Type B pancreatic cell (in vitro differentiated cells): ENCODE measurements around the gene ZNF397. TPM values are rescaled to one million over a fixed set of nuclear protein-coding genes. Genes with fewer than 3 reads are reported as not detected.

ENCODE experiments used
- DNase-seq: peaks from one replicate; pipeline ENCODE4 v3.0.0; 2021; ENCODE audit warnings: mixed read lengths; ENCODE audit not compliant: unreplicated experiment; ENCODE audit errors: extremely low spot score
- H3K27ac Mint-ChIP-seq: 2 replicates; pipeline ENCODE4 v1.8.0; 2021; ENCODE audit warnings: mild to moderate bottlenecking, mixed read lengths
- H3K27me3 Mint-ChIP-seq: 2 replicates; pipeline ENCODE4 v1.8.0; 2021; ENCODE audit warnings: mixed read lengths
- H3K36me3 Mint-ChIP-seq: 2 replicates; pipeline ENCODE4 v1.8.0; 2021; ENCODE audit warnings: mixed read lengths
- H3K4me1 Mint-ChIP-seq: one replicate; pipeline ENCODE4 v1.8.0; 2021; ENCODE audit warnings: mixed read lengths; ENCODE audit not compliant: unreplicated experiment
- H3K4me3 Mint-ChIP-seq: 2 replicates; pipeline ENCODE4 v1.8.0; 2021; ENCODE audit warnings: mild to moderate bottlenecking, mixed read lengths
- H3K9me3 Mint-ChIP-seq: 2 replicates; pipeline ENCODE4 v1.8.0; 2021; ENCODE audit warnings: mixed read lengths
- total RNA-seq: library from RNA; stranded (reverse); gene quantifications from 2 replicates; pipeline ENCODE4 v1.2.1, GENCODE V29; 2021; ENCODE audit warnings: low replicate concordance
- TF ChIP-seq, protein P1 (sequence below): fragments of 200-600 bp; sonication (generic); conservative IDR thresholded peaks from 2 replicates; pipeline ENCODE4 v1.5.0; 2021; ENCODE audit warnings: antibody characterized with exemption, mild to moderate bottlenecking

The ZNF397 gene
- total RNA-seq, 1 donor from 2014 or later: 39.1 TPM

DNA sequence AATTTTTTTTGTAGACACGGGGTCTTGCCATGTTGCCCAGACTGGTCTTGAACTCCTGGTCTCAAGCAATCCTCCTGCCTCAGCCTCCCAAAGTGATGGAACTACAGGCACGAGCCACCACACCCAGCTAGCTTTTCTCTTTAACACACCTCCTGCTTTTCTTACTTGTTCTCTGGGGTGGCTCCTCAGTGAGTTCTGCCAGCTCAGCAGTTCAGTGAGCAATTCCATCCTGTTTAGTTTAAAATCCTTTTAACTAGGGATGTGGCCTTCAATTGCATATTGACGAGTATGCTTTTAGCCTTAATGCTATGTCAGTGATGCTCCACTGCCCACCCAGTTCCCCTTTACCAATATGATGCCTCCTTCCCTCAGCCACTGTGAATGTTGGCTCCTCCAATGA lies 16.1 kb downstream of the ZNF397 start:
- Mint-ChIP-seq H3K36me3 (peaks cover 62% of the 10 kb centered on the region), H3K4me3 (no peak overlapping the region), H3K27me3 (no peaks in the 10 kb centered on the region), H3K27ac (no peak overlapping the region), H3K9me3 (peaks cover 12% of the 10 kb centered on the region), H3K4me1 (no peaks in the 10 kb centered on the region)
- TF ChIP-seq, protein P1, sequence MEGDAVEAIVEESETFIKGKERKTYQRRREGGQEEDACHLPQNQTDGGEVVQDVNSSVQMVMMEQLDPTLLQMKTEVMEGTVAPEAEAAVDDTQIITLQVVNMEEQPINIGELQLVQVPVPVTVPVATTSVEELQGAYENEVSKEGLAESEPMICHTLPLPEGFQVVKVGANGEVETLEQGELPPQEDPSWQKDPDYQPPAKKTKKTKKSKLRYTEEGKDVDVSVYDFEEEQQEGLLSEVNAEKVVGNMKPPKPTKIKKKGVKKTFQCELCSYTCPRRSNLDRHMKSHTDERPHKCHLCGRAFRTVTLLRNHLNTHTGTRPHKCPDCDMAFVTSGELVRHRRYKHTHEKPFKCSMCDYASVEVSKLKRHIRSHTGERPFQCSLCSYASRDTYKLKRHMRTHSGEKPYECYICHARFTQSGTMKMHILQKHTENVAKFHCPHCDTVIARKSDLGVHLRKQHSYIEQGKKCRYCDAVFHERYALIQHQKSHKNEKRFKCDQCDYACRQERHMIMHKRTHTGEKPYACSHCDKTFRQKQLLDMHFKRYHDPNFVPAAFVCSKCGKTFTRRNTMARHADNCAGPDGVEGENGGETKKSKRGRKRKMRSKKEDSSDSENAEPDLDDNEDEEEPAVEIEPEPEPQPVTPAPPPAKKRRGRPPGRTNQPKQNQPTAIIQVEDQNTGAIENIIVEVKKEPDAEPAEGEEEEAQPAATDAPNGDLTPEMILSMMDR: no peak
- DNase-seq: no peak

DNA sequence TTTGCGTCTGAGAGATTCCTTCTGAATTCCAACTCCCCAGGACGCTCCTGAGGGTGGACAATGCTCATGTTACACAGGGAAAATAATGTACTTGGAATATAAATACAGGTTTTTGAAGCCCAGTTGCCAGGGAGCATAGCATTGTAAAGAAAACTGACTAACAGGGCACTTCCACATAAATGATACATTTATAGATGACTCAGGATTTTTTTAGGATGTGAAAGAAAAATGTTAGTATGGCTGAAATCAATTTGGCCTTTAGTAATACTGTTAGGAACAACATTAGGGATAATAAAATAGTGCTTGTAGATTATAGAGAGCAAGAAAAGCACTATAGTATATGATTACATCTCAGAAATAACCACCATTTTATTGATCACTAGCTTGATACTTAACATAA lies 23.6 kb downstream of the ZNF397 start:
- peaks cover 51% of the 10 kb centered on the region for H3K36me3 Mint-ChIP-seq
- TF ChIP-seq, protein P1: no peak
- H3K9me3 Mint-ChIP-seq: peaks cover 12% of the 10 kb centered on the region
- H3K4me3 Mint-ChIP-seq: no peak overlapping the region
- H3K27ac Mint-ChIP-seq: no peak overlapping the region
- no peak for DNase-seq
- H3K27me3 Mint-ChIP-seq: no peaks in the 10 kb centered on the region
- no peaks in the 10 kb centered on the region for H3K4me1 Mint-ChIP-seq

DNA sequence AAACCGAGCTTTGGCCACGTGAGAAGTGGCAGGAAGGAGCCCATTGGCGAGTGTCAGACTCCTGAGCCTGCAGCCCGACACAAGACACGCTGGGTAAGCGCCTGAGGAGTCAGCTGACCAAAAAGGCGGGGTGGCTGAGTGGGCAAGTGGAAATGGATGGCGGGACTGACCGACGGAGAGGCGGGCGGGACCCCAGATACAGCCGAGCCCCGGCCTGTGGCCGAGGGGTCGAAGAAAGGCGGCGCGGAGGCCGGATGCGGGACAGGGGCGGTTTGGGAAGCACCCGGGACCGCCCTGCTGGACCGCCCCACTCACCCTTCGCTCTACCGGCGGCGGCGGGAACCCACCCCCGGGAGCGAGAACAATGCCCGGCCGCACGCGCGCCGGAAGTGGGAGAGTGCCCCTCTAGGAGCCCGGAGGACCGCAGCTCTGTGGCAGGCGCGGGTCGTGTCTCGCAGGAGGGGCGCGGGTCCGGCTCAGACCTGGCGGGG lies 26.4 kb downstream of the ZNF397 start:
- Mint-ChIP-seq H3K4me3 (peak overlapping the region; percentile 47), H3K27me3 (no peaks in the 10 kb centered on the region), H3K9me3 (peaks cover 12% of the 10 kb centered on the region), H3K36me3 (peaks cover 38% of the 10 kb centered on the region), H3K4me1 (no peaks in the 10 kb centered on the region), H3K27ac (no peak overlapping the region)
- TF ChIP-seq, protein P1: no peak
- no peak for DNase-seq

DNA sequence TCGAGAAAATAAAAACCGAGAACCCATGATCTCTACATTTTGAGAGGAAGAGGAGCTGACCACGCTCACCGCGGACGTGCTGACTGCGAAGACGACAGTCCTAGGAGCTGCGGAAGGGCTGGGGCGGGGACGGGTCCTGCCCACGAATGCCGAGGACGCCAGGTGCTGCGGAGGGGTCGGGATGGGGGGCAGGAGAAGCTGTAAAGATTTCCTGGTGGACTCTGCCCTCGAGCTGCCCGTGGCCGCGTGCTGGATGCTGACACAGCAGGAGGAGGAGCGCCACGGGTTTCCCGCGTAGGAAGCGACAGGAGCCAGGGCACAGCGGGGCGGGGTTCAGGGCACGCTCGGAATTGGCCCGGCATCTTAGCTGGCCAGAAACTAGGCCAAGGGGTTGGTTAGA lies 27.0 kb downstream of the ZNF397 start:
- Mint-ChIP-seq H3K4me1 (no peaks in the 10 kb centered on the region), H3K27ac (no peak overlapping the region)
- no peak for DNase-seq

DNA sequence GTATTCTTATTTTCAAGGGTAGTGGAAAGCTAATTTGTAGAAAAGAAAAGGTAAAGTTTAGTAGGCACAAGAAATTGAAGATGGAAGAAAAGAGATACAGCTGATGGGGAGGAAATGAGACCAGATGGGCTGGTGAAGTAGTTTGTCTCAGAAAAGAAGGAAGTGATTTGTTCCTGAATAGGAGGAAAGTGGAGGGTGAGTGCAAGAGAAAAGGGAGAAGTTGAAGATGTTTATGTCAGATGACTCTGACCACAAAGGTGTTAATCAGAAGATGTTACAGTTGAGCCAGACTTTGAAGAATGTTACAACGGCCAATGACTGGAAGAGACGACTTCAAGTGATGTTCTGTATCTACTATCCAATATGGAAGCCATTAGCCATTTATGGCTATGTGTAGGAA lies 28.0 kb downstream of the ZNF397 start:
- Mint-ChIP-seq H3K27ac (no peak overlapping the region), H3K4me1 (no peaks in the 10 kb centered on the region), H3K36me3 (peaks cover 37% of the 10 kb centered on the region), H3K4me3 (no peak overlapping the region), H3K27me3 (no peaks in the 10 kb centered on the region), H3K9me3 (peaks cover 19% of the 10 kb centered on the region)
- TF ChIP-seq, protein P1: no peak
- DNase-seq: no peak

More for the DNA sequence above, 27.0 kb downstream of the ZNF397 start:
- TF ChIP-seq, protein P1: no peak
- H3K9me3 Mint-ChIP-seq: peaks cover 12% of the 10 kb centered on the region
- no peak overlapping the region for H3K4me3 Mint-ChIP-seq
- H3K27me3 Mint-ChIP-seq: no peaks in the 10 kb centered on the region
- peaks cover 38% of the 10 kb centered on the region for H3K36me3 Mint-ChIP-seq

DNA sequence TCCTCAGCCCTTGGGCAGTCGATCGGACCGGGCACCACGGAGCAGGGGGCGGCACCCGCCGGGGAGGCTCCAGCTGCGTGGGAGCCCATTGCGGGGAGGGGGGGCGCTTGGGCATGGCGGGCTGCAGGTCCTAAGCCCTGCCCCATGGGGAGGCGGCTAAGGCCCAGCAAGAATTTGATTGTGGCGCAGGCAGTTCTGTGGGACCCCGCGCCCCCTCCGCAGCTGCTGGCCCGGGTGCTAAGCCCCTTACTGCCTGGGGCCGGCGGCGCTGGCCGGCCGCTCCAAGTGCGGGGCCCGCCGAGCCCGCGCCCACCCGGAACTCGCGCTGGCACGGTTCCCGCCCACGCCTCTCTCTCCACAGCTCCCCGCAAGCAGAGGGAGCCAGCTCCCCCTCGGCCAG lies 30.8 kb downstream of the ZNF397 start:
- H3K9me3 Mint-ChIP-seq: peaks cover 19% of the 10 kb centered on the region
- H3K4me1 Mint-ChIP-seq: no peaks in the 10 kb centered on the region
- H3K27me3 Mint-ChIP-seq: no peaks in the 10 kb centered on the region
- H3K4me3 Mint-ChIP-seq: no peak overlapping the region
- DNase-seq: no peak
- no peak overlapping the region for H3K27ac Mint-ChIP-seq
- TF ChIP-seq, protein P1: no peak
- H3K36me3 Mint-ChIP-seq: peaks cover 28% of the 10 kb centered on the region
